OCI-LY1 (cell line): ENCODE results near the gene MYEOV.

Experiments
- H2AFZ ChIP-seq: fragments of 200-600 bp; sonication (generic), shearing (Covaris generic); 2 replicates; pipeline ENCODE4 v1.6.0; 2014; ENCODE audit warnings: antibody characterized with exemption, mild to moderate bottlenecking, low read length
- H3F3A ChIP-seq: fragments of 200-600 bp; sonication (generic), shearing (Covaris generic); 2 replicates; pipeline ENCODE4 v1.6.0; 2014; ENCODE audit warnings: mild to moderate bottlenecking, antibody characterized with exemption, low read length, moderate library complexity; ENCODE audit not compliant: insufficient read depth
- H3K27ac ChIP-seq: fragments of 200-600 bp; sonication (generic); 2 replicates; pipeline ENCODE4 v1.5.1; 2014; ENCODE audit warnings: low read length, mixed run types, mild to moderate bottlenecking, low read depth; ENCODE audit not compliant: poor library complexity, severe bottlenecking
- H3K27me3 ChIP-seq: fragments of 200-600 bp; sonication (generic); 2 replicates; pipeline ENCODE4 v1.6.0; 2014; ENCODE audit warnings: antibody characterized with exemption, mild to moderate bottlenecking, low read length, moderate library complexity; ENCODE audit not compliant: insufficient read depth
- H3K36me3 ChIP-seq: fragments of 200-600 bp; sonication (generic); 2 replicates; pipeline ENCODE4 v1.6.1; 2014; ENCODE audit warnings: mild to moderate bottlenecking, antibody characterized with exemption, low read length, moderate library complexity, mixed read lengths; ENCODE audit not compliant: insufficient read depth
- H3K4me1 ChIP-seq: fragments of 200-600 bp; sonication (generic); 2 replicates; pipeline ENCODE4 v1.5.1; 2014; ENCODE audit warnings: mild to moderate bottlenecking, low read length, moderate library complexity; ENCODE audit not compliant: insufficient read depth, severe bottlenecking
- H3K4me2 ChIP-seq: fragments of 200-600 bp; sonication (generic), shearing (Covaris generic); 2 replicates; pipeline ENCODE4 v1.6.1; 2014; ENCODE audit warnings: low read length
- H3K4me3 ChIP-seq: fragments of 200-600 bp; sonication (generic); 2 replicates; pipeline ENCODE4 v1.5.1; 2014; ENCODE audit warnings: low read length, low read depth, mild to moderate bottlenecking, mixed read lengths; ENCODE audit not compliant: poor library complexity, severe bottlenecking
- H3K79me2 ChIP-seq: fragments of 200-600 bp; shearing (Covaris generic); 2 replicates; pipeline ENCODE4 v1.6.1; 2016; ENCODE audit warnings: mixed run types, low read length, mixed read lengths; ENCODE audit not compliant: insufficient read depth
- H3K9ac ChIP-seq: fragments of 200-600 bp; sonication (generic), shearing (Covaris generic); 2 replicates; pipeline ENCODE4 v1.6.1; 2014; ENCODE audit warnings: mild to moderate bottlenecking, low read length, mixed read lengths
- H3K9me2 ChIP-seq: fragments of 200-600 bp; sonication (generic), shearing (Covaris generic); 2 replicates; pipeline ENCODE4 v1.6.1; 2014; ENCODE audit warnings: low read depth, mild to moderate bottlenecking, low read length, mixed read lengths
- H3K9me3 ChIP-seq: fragments of 200-600 bp; shearing (Covaris generic); 2 replicates; pipeline ENCODE4 v1.6.1; 2014; ENCODE audit warnings: low read length, mixed read lengths
- H4K20me1 ChIP-seq: fragments of 200-600 bp; sonication (generic), shearing (Covaris generic); 2 replicates; pipeline ENCODE4 v1.6.0; 2016; ENCODE audit warnings: mild to moderate bottlenecking, low read length; ENCODE audit not compliant: insufficient read depth
- CTCF ChIP-seq: fragments of 200-600 bp; sonication (generic), shearing (Covaris generic); IDR thresholded peaks from 2 replicates; pipeline ENCODE4 v1.5.1; 2017; ENCODE audit warnings: mild to moderate bottlenecking, antibody characterized with exemption, low read length, moderate library complexity, mixed read lengths
- EZH2 ChIP-seq: fragments of 200-600 bp; sonication (generic), shearing (Covaris generic); IDR thresholded peaks from 2 replicates; pipeline ENCODE4 v1.8.0; 2017; ENCODE audit warnings: borderline replicate concordance, mixed run types, mild to moderate bottlenecking, antibody characterized with exemption, low read length, moderate library complexity, mixed read lengths

Gene MYEOV

DNA sequence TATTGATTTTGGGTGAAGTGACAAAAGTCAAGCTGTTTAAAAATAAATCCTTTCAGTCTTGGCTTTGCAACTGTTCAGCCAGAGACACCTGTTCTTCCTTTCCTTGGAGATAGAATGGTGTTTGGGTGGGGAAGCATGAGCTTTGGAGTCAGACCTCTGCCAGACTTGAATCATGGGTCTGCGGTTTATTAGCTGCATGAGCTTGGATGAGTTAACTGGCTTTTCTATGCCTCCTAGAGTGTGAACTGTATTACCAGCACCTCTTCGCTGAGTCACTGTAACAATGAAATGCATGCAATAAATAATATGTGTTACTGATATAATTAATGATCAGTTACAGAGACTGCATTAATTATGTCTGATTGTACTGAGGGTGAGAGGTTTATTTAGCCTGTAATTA, 13.5 kb upstream of the MYEOV start:
- H3K9ac ChIP-seq = no peak overlapping the region
- H3K27me3 ChIP-seq = no peaks in the 10 kb centered on the region
- H3K4me1 ChIP-seq = no peaks in the 10 kb centered on the region
- H3K4me3 ChIP-seq = no peak overlapping the region
- no peaks in the 10 kb centered on the region for H3K36me3 ChIP-seq
- H3K9me3 ChIP-seq = no peaks in the 10 kb centered on the region
- TF ChIP-seq CTCF (no peak), EZH2 (no peak)
- H3K4me2 ChIP-seq = no peak overlapping the region
- no peaks in the 10 kb centered on the region for H4K20me1 ChIP-seq
- no peak overlapping the region for H2AFZ ChIP-seq
- no peaks in the 10 kb centered on the region for H3K79me2 ChIP-seq
- no peaks in the 10 kb centered on the region for H3F3A ChIP-seq
- H3K27ac ChIP-seq = no peak overlapping the region
- H3K9me2 ChIP-seq = no peaks in the 10 kb centered on the region

- Histone ChIP-seq H3K27me3 (no peaks in the 10 kb centered on the region), H3F3A (no peaks in the 10 kb centered on the region), H3K79me2 (no peaks in the 10 kb centered on the region), H3K4me2 (no peak overlapping the region), H2AFZ (no peak overlapping the region), H3K27ac (no peak overlapping the region), H3K9me3 (no peaks in the 10 kb centered on the region), H3K36me3 (no peaks in the 10 kb centered on the region), H3K4me3 (no peak overlapping the region), H4K20me1 (no peaks in the 10 kb centered on the region), H3K9me2 (no peaks in the 10 kb centered on the region), H3K9ac (no peak overlapping the region), H3K4me1 (no peaks in the 10 kb centered on the region)
- TF ChIP-seq EZH2 (no peak), CTCF (no peak)
Observed at GRCh38 chr11:69280994-69281393, 13.0 kb upstream of the MYEOV start.

GRCh38 chr11:69283446-69283845, 10.5 kb upstream of the MYEOV start:
- Histone ChIP-seq H3K9me2 (no peaks in the 10 kb centered on the region), H4K20me1 (no peaks in the 10 kb centered on the region), H3K9me3 (no peaks in the 10 kb centered on the region), H3K4me3 (no peak overlapping the region), H3K27me3 (peaks cover 8% of the 10 kb centered on the region; the same call in 1 of the 2 replicates), H2AFZ (no peak overlapping the region), H3K27ac (no peak overlapping the region), H3K4me1 (no peaks in the 10 kb centered on the region), H3K79me2 (no peaks in the 10 kb centered on the region), H3F3A (no peaks in the 10 kb centered on the region), H3K9ac (no peak overlapping the region), H3K36me3 (no peaks in the 10 kb centered on the region), H3K4me2 (no peak overlapping the region)
- no peak for TF ChIP-seq EZH2
- no peak for TF ChIP-seq CTCF
